Hepatocyte (in vitro differentiated cells): ENCODE data around the gene MRPL42.

Source experiments
- CTCF ChIP-seq: fragments of 200-600 bp; sonication (generic); IDR thresholded peaks from 2 replicates; pipeline ENCODE4 v1.5.1; 2016; ENCODE audit warnings: antibody characterized with exemption, mild to moderate bottlenecking; ENCODE audit not compliant: poor library complexity
- EZH2 ChIP-seq: fragments of 200-600 bp; sonication (generic); IDR thresholded peaks from 2 replicates; pipeline ENCODE4 v1.6.1; 2016; ENCODE audit warnings: antibody characterized with exemption, mild to moderate bottlenecking, borderline replicate concordance
- EZH2phosphoT487 ChIP-seq: fragments of 200-600 bp; sonication (generic); IDR thresholded peaks from one replicate; pipeline ENCODE4 v1.6.1; 2018; ENCODE audit warnings: antibody characterized with exemption, mild to moderate bottlenecking, low read depth, moderate library complexity; ENCODE audit not compliant: unreplicated experiment, severe bottlenecking

GRCh38 chr12:93537769-93538168 lies 70.5 kb downstream of the MRPL42 start:
- TF ChIP-seq CTCF (no peak), EZH2 (no peak), EZH2phosphoT487 (no peak)
